K562 (cell line): ENCODE measurements around the gene MTA2. TPM values are rescaled to one million over a fixed set of nuclear protein-coding genes. Genes with fewer than 3 reads are reported as not detected.

Experiments
- CCNT2 ChIP-seq: IDR thresholded peaks from 2 replicates; pipeline ENCODE4 v1.6.1; 2011; ENCODE audit warnings: borderline replicate concordance, low read depth, mild to moderate bottlenecking, moderate library complexity, mixed read lengths, low read length; ENCODE audit not compliant: insufficient read length; ENCODE audit errors: extremely low read depth
- CREBBP ChIP-seq: IDR thresholded peaks from one replicate; pipeline ENCODE4 v1.6.1; 2012; ENCODE audit warnings: low read depth, mild to moderate bottlenecking, control low read depth, inconsistent platforms, low read length
- FOXA1 ChIP-seq: fragments of 450-650 bp; IDR thresholded peaks from 2 replicates; pipeline ENCODE4 v1.6.1; 2016; ENCODE audit warnings: mild to moderate bottlenecking, borderline replicate concordance
- KAT7 ChIP-seq: sonication (generic); formaldehyde crosslinking; IDR thresholded peaks from 2 replicates; pipeline ENCODE4 v1.8.0; 2022; ENCODE audit warnings: missing genetic modification reagents, mild to moderate bottlenecking, borderline replicate concordance
- MCM3 ChIP-seq: fragments of 450-650 bp; IDR thresholded peaks from 2 replicates; pipeline ENCODE4 v1.6.1; 2016
- MECOM ChIP-seq: fragments of 250-450 bp; sonication (Bioruptor Pico); IDR thresholded peaks from 2 replicates; pipeline ENCODE4 v1.8.0; 2022; ENCODE audit warnings: inconsistent platforms
- MTA3 ChIP-seq: fragments of 450-650 bp; formaldehyde crosslinking; IDR thresholded peaks from 2 replicates; pipeline ENCODE4 v1.6.1; 2017; ENCODE audit warnings: mild to moderate bottlenecking, borderline replicate concordance
- MYBL2 ChIP-seq, 2 experiments: fragments of 450-650 bp in 1 of 2; sonication (generic) in 1 of 2; formaldehyde crosslinking in 1 of 2; IDR thresholded peaks; 2 replicates each; pipeline versions ENCODE4 v1.6.1 to v1.8.1; 2017 to 2022; ENCODE audit warnings: borderline replicate concordance in 1 of 2, inconsistent platforms in 1 of 2, low read depth in 1 of 2, mild to moderate bottlenecking in 1 of 2, missing genetic modification reagents in 1 of 2, moderate library complexity in 1 of 2
- POLR2H ChIP-seq: IDR thresholded peaks from 2 replicates; pipeline ENCODE4 v1.6.1; 2016; ENCODE audit warnings: missing genetic modification characterization, low read depth, mild to moderate bottlenecking, control low read depth, missing compliant biosample characterization, moderate library complexity
- PPARD ChIP-seq: fragments of 250-450 bp; sonication (Bioruptor Pico); IDR thresholded peaks from 2 replicates; pipeline ENCODE4 v1.8.0; 2022; ENCODE audit warnings: inconsistent platforms, mild to moderate bottlenecking, moderate library complexity
- RFX7 ChIP-seq: fragments of 250-450 bp; sonication (Bioruptor Pico); IDR thresholded peaks from 2 replicates; pipeline ENCODE4 v1.5.1; 2021; ENCODE audit warnings: mild to moderate bottlenecking
- SMARCA4 ChIP-seq: fragments of 450-650 bp; IDR thresholded peaks from 2 replicates; pipeline ENCODE4 v1.6.1; 2016
- SP1 ChIP-seq: sonication (generic); formaldehyde crosslinking; IDR thresholded peaks from 2 replicates; pipeline ENCODE4 v1.8.1; 2022; ENCODE audit warnings: mild to moderate bottlenecking, missing genetic modification reagents
- STAT5B ChIP-seq: fragments of 250-450 bp; sonication (Bioruptor Pico); IDR thresholded peaks from 2 replicates; pipeline ENCODE4 v1.8.0; 2021; ENCODE audit warnings: mild to moderate bottlenecking, inconsistent platforms
- THRAP3 ChIP-seq: fragments of 450-650 bp; IDR thresholded peaks from 2 replicates; pipeline ENCODE4 v1.6.1; 2016; ENCODE audit warnings: mild to moderate bottlenecking, inconsistent platforms, borderline replicate concordance
- YBX1 ChIP-seq: fragments of 450-650 bp; IDR thresholded peaks from 2 replicates; pipeline ENCODE4 v1.7.1; 2016; ENCODE audit warnings: mild to moderate bottlenecking
- ZBTB17 ChIP-seq: fragments of 450-650 bp; formaldehyde crosslinking; IDR thresholded peaks from 2 replicates; pipeline ENCODE4 v1.4.0; 2020; ENCODE audit warnings: mild to moderate bottlenecking
- ZNF354B ChIP-seq: fragments of 250-450 bp; sonication (Bioruptor Pico); IDR thresholded peaks from 2 replicates; pipeline ENCODE4 v1.4.0; 2020
- ZNF586 ChIP-seq: fragments of 450-650 bp; formaldehyde crosslinking; conservative IDR thresholded peaks from 2 replicates; pipeline ENCODE4 v1.4.0; 2020; ENCODE audit warnings: mild to moderate bottlenecking, moderate library complexity
- ZNF778 ChIP-seq: fragments of 450-650 bp; formaldehyde crosslinking; IDR thresholded peaks from 2 replicates; pipeline ENCODE4 v1.4.0; 2020; ENCODE audit warnings: mild to moderate bottlenecking, moderate library complexity
- polyA plus RNA-seq, 8 experiments: library from polyadenylated mRNA; depleted of rRNA in 4 of 8; stranded (reverse) in 5 of 8; unstranded in 3 of 8; fragments of >200 nt; fragmentation: Nextera tagmentation in 2 of 8; fragmentation: Illumina TruSeq in 1 of 8; extraction: Ambion mirVana in 2 of 8; extraction: Trizol in 1 of 8; gene quantifications; 2 replicates each; pipeline versions ENCODE4 v1.2.1 to v1.2.3, GENCODE V29; 2011 to 2014; ENCODE audit warnings: inconsistent platforms in 1 of 8, missing spikeins in 1 of 8
- total RNA-seq, 7 experiments: library from RNA; depleted of rRNA in 6 of 7; stranded (reverse); fragments of >200 nt in 6 of 7; fragmentation: Illumina TruSeq in 2 of 7; extraction: Trizol in 2 of 7; gene quantifications; 2 replicates each; pipeline versions ENCODE4 v1.2.1 to v1.2.3, GENCODE V29; 2011 to 2021; ENCODE audit warnings: low replicate concordance in 1 of 7
- TF ChIP-seq, protein P1 (sequence below): fragments of 250-450 bp; sonication (Bioruptor Pico); IDR thresholded peaks from 2 replicates; pipeline ENCODE4 v1.9.0; 2021; ENCODE audit warnings: mild to moderate bottlenecking
- TF ChIP-seq, protein P2 (sequence below): fragments of 450-650 bp; IDR thresholded peaks from 2 replicates; pipeline ENCODE4 v1.6.1; 2017; ENCODE audit warnings: antibody characterized with exemption, mild to moderate bottlenecking

The MTA2 gene
- total and polyA plus RNA-seq, 9 of the 15 experiments (the other 6 are each of a cell fraction or from before 2014, with no cell fraction given), result 6.2 to 220 (median 172) TPM

DNA sequence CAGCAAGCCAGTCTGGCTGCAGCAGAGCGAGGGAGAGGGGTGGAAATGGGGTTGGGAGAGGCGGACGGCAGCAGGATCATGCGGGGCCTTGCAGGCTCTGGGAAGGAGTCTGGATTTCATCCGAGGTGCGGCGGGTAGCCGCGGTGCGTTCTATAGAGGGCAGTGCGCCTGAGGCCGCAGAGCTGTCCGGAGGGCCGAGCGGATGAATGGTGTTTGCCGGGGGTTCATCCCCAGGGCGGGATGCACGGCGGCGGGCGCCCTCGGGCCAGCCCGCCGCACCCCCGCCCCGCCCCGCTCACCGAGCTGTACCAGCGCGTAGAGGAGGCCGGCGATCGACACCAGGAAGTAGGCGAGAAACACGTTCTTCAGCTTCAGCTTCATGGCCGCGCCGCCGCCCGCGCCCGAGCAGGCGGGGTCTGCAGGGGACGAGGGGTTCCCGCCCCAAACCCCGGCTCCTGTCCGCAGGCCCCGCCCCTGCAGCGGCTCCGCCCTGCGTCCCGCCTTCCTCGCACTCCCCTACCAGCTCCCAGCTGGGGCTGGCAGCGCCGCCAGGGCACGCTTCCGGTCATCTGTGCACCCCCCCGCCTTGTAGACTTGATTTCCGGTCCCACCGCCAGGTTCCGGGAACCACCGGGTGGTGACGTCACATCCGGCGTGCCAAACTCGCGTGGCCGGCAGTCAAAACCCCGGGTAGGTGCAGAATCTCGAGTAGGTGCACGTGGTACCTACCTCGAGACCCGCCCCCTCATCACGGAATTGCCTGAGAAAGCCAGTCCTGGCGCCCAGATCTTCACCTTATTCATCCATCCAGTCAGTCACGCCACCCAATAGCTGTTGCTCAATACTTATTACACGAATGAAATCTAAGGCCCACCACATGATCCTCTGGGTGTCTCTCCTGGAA, 20.2 kb upstream of the MTA2 start, which contains the start of gene B3GAT3 (continued):
- TF ChIP-seq SP1 (CRISPR knock-in tag) (peak; percentile 88), YBX1 (no peak), RFX7 (CRISPR knock-in tag) (no peak), MECOM (CRISPR knock-in tag) (no peak), CREBBP (no peak), STAT5B (CRISPR knock-in tag) (no peak), PPARD (CRISPR knock-in tag) (no peak), ZBTB17 (CRISPR knock-in tag) (peak; percentile 76), FOXA1 (no peak), SMARCA4 (peak; percentile 35; the same call in 1 of the 2 replicates), MYBL2 (IDR thresholded peaks at IDR 0.05; ENCODE audit: low read depth) (no peak), MYBL2 (CRISPR knock-in tag; IDR thresholded peaks at IDR 0.05; ENCODE audit: borderline replicate concordance) (no peak), CCNT2 (peak; percentile 84), ZNF354B (CRISPR knock-in tag) (no peak), KAT7 (no peak), POLR2H (tag) (peak; percentile 54), ZNF586 (CRISPR knock-in tag) (no peak), ZNF778 (CRISPR knock-in tag) (no peak), MTA3 (peak; percentile 74; the same call in 1 of the 2 replicates), MCM3 (no peak), THRAP3 (0 out of 2 replicates have a peak, but pooled peaks have one; percentile 37)
- TF ChIP-seq, protein P1, sequence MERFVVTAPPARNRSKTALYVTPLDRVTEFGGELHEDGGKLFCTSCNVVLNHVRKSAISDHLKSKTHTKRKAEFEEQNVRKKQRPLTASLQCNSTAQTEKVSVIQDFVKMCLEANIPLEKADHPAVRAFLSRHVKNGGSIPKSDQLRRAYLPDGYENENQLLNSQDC (CRISPR knock-in tag), result no peak
- TF ChIP-seq, protein P2, sequence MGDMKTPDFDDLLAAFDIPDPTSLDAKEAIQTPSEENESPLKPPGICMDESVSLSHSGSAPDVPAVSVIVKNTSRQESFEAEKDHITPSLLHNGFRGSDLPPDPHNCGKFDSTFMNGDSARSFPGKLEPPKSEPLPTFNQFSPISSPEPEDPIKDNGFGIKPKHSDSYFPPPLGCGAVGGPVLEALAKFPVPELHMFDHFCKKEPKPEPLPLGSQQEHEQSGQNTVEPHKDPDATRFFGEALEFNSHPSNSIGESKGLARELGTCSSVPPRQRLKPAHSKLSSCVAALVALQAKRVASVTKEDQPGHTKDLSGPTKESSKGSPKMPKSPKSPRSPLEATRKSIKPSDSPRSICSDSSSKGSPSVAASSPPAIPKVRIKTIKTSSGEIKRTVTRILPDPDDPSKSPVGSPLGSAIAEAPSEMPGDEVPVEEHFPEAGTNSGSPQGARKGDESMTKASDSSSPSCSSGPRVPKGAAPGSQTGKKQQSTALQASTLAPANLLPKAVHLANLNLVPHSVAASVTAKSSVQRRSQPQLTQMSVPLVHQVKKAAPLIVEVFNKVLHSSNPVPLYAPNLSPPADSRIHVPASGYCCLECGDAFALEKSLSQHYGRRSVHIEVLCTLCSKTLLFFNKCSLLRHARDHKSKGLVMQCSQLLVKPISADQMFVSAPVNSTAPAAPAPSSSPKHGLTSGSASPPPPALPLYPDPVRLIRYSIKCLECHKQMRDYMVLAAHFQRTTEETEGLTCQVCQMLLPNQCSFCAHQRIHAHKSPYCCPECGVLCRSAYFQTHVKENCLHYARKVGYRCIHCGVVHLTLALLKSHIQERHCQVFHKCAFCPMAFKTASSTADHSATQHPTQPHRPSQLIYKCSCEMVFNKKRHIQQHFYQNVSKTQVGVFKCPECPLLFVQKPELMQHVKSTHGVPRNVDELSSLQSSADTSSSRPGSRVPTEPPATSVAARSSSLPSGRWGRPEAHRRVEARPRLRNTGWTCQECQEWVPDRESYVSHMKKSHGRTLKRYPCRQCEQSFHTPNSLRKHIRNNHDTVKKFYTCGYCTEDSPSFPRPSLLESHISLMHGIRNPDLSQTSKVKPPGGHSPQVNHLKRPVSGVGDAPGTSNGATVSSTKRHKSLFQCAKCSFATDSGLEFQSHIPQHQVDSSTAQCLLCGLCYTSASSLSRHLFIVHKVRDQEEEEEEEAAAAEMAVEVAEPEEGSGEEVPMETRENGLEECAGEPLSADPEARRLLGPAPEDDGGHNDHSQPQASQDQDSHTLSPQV, result peak; percentile 90
